COR-L47 (cell line): ENCODE data around the gene SYNJ2.

Source experiments
- DNase-seq: peaks from one replicate; lab custom pipeline; 2025; lab: John Stamatoyannopoulos, UW

The SYNJ2 gene

GRCh38 chr6:157996918-157997702 is 15.4 kb downstream of the SYNJ2 start:
- DNase-seq: no peak

- no peak for DNase-seq
Observed at GRCh38 chr6:157997893-157998608, 16.4 kb downstream of the SYNJ2 start.

- no peak for DNase-seq
Observed at GRCh38 chr6:157998707-157999167, 17.1 kb downstream of the SYNJ2 start.

- no peak for DNase-seq
Observed at GRCh38 chr6:157999168-158000051, 17.7 kb downstream of the SYNJ2 start.

DNA sequence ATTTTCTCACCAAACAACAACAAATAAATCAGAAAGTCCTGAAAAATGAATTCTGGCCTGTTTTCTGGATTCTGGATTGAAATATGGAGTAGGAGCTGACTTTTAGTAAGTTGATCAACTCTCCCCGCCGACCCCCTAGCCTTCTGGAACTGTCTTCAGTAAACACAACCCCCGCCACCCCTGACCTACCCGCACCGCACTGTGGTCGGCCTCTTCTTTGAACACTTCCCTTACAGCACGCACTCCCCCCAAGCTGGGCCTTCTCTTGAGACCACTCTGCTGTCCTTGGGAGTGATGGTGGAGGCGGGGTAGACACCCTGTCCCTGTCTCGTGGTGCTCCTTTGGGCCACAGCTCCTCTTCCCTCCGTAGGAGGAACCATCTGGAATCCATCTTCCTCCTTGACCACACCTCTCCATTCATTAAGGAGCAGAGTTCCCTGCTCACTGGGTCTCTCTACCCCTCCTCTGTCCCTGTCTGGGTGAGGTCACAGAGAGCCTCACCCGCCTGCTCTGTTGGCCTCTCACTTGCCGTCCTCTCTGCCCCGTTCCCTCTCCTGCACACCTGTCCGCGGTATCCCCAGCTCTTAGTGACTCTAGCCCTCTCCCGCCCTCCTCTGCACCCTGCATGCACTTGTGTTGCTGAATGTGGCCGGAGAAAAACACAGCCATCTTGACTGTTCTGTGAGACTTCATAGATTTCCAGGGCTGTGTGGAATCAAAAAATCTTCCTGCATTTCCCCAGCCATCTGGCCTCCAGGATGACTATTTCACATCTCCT is 19.1 kb downstream of the SYNJ2 start:
- no peak for DNase-seq

GRCh38 chr6:158002249-158002950 is 20.7 kb downstream of the SYNJ2 start:
- DNase-seq: no peak

GRCh38 chr6:158002951-158003853 is 21.5 kb downstream of the SYNJ2 start:
- no peak for DNase-seq

- no peak for DNase-seq
Observed at GRCh38 chr6:158003910-158004700, 22.4 kb downstream of the SYNJ2 start.

DNA sequence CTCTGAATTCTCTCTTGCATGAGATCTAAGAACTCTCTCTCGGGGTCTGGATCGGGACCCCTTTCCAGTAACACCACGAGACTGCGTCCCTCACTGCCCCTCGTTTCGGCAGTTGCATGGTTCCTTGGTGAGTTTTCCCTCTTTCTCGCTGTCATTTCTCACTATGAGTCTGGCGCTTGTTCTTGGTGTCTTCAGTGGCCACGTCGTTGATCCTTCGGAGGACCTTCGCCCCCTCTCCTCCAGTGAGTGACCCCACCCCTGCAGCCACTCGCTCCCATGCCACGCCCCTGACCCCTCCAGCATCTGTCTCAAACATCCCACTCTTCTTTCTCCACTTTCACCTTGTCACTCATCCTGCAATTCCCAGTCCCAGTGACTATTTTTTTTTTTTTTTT is 23.0 kb downstream of the SYNJ2 start:
- no peak for DNase-seq

DNA sequence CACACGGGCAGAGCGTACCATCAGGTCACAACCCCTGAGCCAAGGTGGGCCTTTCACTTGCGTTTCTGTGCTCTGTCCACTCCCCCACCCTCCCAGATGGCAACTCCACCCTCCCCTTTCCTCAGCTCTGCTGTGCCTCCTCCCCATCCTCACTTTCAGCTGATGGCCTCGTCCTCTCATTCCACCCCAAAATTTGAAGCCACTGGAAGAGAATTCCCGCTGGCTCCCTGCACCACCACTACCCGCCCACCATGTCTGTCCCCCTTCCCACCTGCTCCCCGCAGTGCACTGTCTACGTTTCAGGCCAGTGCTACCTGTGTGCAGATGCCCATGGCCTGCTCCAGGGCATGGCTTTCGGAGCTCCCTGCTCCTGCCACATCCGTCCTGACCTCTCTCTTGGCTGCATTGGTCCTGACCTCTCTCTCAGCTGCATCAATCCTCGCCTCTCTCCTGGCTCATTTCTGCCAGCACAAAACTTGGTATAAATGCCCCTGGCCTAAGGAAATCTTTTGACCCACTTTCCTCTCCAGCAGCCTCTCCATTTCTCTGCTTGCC is 24.0 kb downstream of the SYNJ2 start:
- no peak for DNase-seq

GRCh38 chr6:158006331-158006730 is 24.7 kb downstream of the SYNJ2 start:
- no peak for DNase-seq

DNA sequence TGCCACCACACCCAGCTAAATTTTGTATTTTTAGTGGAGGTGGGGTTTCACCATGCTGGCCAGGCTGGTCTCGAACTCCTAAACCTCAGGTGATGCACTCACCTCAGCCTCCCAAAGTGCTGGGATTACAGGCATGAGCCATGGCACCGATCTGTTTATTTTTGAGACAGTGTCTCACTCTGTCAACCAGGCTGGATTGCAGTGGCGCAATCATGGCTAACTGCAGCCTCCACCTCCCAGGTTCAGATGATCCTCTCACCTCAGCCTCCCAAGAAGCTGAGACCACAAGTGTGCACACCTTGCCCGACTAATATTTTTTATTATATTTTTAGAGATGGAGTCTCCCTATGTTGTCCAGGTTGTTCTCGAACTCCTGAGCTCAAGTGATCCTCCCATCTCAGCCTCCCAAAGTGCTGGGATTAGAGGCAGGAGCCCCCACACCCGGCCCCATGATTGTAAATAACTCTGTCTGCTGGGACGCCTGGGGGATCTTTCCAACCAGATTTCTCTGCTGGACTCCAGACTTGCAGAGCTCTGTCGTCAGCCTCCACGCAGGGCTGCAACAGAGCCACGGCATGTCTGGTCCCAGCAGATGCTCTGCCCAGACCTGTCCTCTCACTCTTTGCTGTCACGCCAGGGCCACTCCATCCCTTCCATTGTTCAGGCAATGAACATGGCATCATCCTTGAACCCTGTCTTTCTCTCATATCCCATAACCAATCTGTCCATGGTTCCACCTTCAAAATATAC is 25.3 kb downstream of the SYNJ2 start:
- DNase-seq: no peak

- no peak for DNase-seq
Observed at GRCh38 chr6:158008864-158009113, 27.1 kb downstream of the SYNJ2 start.

GRCh38 chr6:158009114-158009891 is 27.6 kb downstream of the SYNJ2 start:
- peak; percentile 54 for DNase-seq

GRCh38 chr6:158009935-158010585 is 28.4 kb downstream of the SYNJ2 start:
- DNase-seq: no peak

GRCh38 chr6:158010591-158011477 is 29.2 kb downstream of the SYNJ2 start:
- no peak for DNase-seq
